K562 (cell line): ENCODE measurements around the gene MTHFS. TPM values are rescaled to one million over a fixed set of nuclear protein-coding genes. Genes with fewer than 3 reads are reported as not detected.
A peak's percentile ranks its signal among the peaks of the same experiment; 100 is the strongest.

Experiments used
- ATAC-seq: fragments of 200-7000 bp; cut with Tn5 transposase; 3 replicates; pipeline ENCODE4 v1.9.1; 2020; ENCODE audit warnings: moderate library complexity
- BruUV-seq: library from RNA; stranded (reverse); fragments of 400-500 nt; replicated peaks from 2 replicates; lab custom pipeline; 2021; lab: Mats Ljungman, UMichigan
- CTCF ChIA-PET: fragments of 300-600 bp; formaldehyde crosslinking; extraction: SDS; loops from one replicate; lab custom pipeline; 2021; ENCODE audit warnings: low intra/inter-chr PET ratio; lab: Yijun Ruan, JAX
- POLR2A ChIA-PET: fragments of 300-600, 350-650 bp; sonication (Branson Sonifier 250); formaldehyde crosslinking; extraction: SDS; loops from one replicate; lab custom pipeline; 2021; ENCODE audit warnings: antibody characterized with exemption, inconsistent platforms; lab: Yijun Ruan, JAX
- DNase-seq, 4 experiments: peaks; one replicate each; pipeline versions ENCODE4 v3.0.0 to v3.0.0-alpha.2; 2011 to 2018; ENCODE audit warnings: low spot score in 3 of 4, mixed read lengths in 3 of 4; ENCODE audit errors: extremely low read depth in 1 of 4
- FAIRE-seq: peaks from 2 replicates; lab custom pipeline; 2011; peaks lifted over from hg19 to GRCh38; lab: Jason Lieb, UNC
- H2AFZ ChIP-seq: 2 replicates; pipeline ENCODE4 v1.6.0; 2011; ENCODE audit warnings: low read depth, low read length, control low read depth, inconsistent platforms
- H3K27ac ChIP-seq: fragments of 200-600 bp; 3 replicates; pipeline ENCODE4 v1.8.0; 2011; ENCODE audit warnings: low read depth, mild to moderate bottlenecking, control low read depth, inconsistent platforms, low read length, moderate library complexity, mixed read lengths; ENCODE audit errors: extremely low read depth
- H3K27me3 ChIP-seq, 2 experiments: fragments of 300-600 bp in 1 of 2; 2 replicates in 1 of 2; 3 replicates in 1 of 2; pipeline versions ENCODE4 v1.6.0 to v1.8.0; 2011; ENCODE audit warnings: inconsistent platforms in 2 of 2, low read length in 2 of 2, mild to moderate bottlenecking in 1 of 2, mixed read lengths in 1 of 2, moderate library complexity in 1 of 2; ENCODE audit not compliant: control insufficient read depth in 2 of 2, insufficient read depth in 2 of 2
- H3K36me3 ChIP-seq: fragments of 300-600 bp; 3 replicates; pipeline ENCODE4 v1.8.0; 2011; ENCODE audit warnings: mild to moderate bottlenecking, low read length, inconsistent platforms; ENCODE audit not compliant: control insufficient read depth, insufficient read depth
- H3K4me1 ChIP-seq, 2 experiments: fragments of 200-600 bp in 1 of 2; replicated peaks in 1 of 2; 2 replicates in 1 of 2; 3 replicates in 1 of 2; pipeline versions ENCODE4 v1.5.1 to v1.8.0; 2011; ENCODE audit warnings: inconsistent platforms in 2 of 2, low read length in 2 of 2, mild to moderate bottlenecking in 1 of 2, mixed read lengths in 1 of 2, moderate library complexity in 1 of 2; ENCODE audit not compliant: control insufficient read depth in 2 of 2, insufficient read depth in 2 of 2
- H3K4me2 ChIP-seq: 2 replicates; pipeline ENCODE4 v1.6.1; 2011; ENCODE audit warnings: low read length, control low read depth, inconsistent platforms, mixed read lengths; ENCODE audit not compliant: insufficient read depth
- H3K4me3 ChIP-seq: fragments of 200-600 bp; sonication (generic), shearing (Covaris generic); 2 replicates; pipeline ENCODE4 v1.5.1; 2016; ENCODE audit warnings: control low read depth, inconsistent platforms
- H3K79me2 ChIP-seq: fragments of 200-600 bp; 3 replicates; pipeline ENCODE4 v1.8.0; 2011; ENCODE audit warnings: low read length, inconsistent platforms; ENCODE audit not compliant: control insufficient read depth, insufficient read depth
- H3K9ac ChIP-seq, 2 experiments: 2 replicates each; pipeline versions ENCODE4 v1.6.0 to v1.6.1; 2011; ENCODE audit warnings: low read depth in 2 of 2, low read length in 2 of 2, control low read depth in 1 of 2, inconsistent platforms in 1 of 2, mild to moderate bottlenecking in 1 of 2, mixed read lengths in 1 of 2; ENCODE audit not compliant: insufficient read depth in 1 of 2
- H3K9me1 ChIP-seq: one replicate; pipeline ENCODE4 v1.6.0; 2011; ENCODE audit warnings: inconsistent platforms, mild to moderate bottlenecking, low read length, moderate library complexity; ENCODE audit not compliant: control insufficient read depth, insufficient read depth
- H3K9me3 ChIP-seq: replicated peaks from 2 replicates; pipeline ENCODE4 v1.5.1; 2011; ENCODE audit warnings: low read depth, low read length, inconsistent platforms; ENCODE audit not compliant: control insufficient read depth, insufficient read depth
- H4K20me1 ChIP-seq: replicated peaks from 2 replicates; pipeline ENCODE4 v1.6.1; 2011; ENCODE audit warnings: low read length, inconsistent platforms, mixed read lengths; ENCODE audit not compliant: control insufficient read depth, insufficient read depth
- CBX1 ChIP-seq: sonication (generic); IDR thresholded peaks from 2 replicates; pipeline ENCODE4 v1.6.1; 2016; ENCODE audit warnings: antibody characterized with exemption, low read depth, mild to moderate bottlenecking
- CBX3 ChIP-seq, 2 experiments: IDR thresholded peaks; 1 replicate in 1 of 2; 2 replicates in 1 of 2; pipeline ENCODE4 v1.6.1; 2012; ENCODE audit warnings: inconsistent platforms in 2 of 2, low read length in 2 of 2, borderline replicate concordance in 1 of 2, control low read depth in 1 of 2
- CBX5 ChIP-seq: IDR thresholded peaks from 2 replicates; pipeline ENCODE4 v1.6.1; 2014; ENCODE audit warnings: low read depth, borderline replicate concordance
- CEBPB ChIP-seq: fragments of 450-650 bp; IDR thresholded peaks from 2 replicates; pipeline ENCODE4 v1.6.1; 2016; ENCODE audit warnings: missing genetic modification characterization, missing compliant biosample characterization
- CSDE1 ChIP-seq, 2 experiments: fragments of 450-650 bp; IDR thresholded peaks; 2 replicates each; pipeline ENCODE4 v1.6.1; 2016; ENCODE audit warnings: mild to moderate bottlenecking in 1 of 2
- MYBL2 ChIP-seq, 2 experiments: fragments of 450-650 bp in 1 of 2; sonication (generic) in 1 of 2; formaldehyde crosslinking in 1 of 2; IDR thresholded peaks; 2 replicates each; pipeline versions ENCODE4 v1.6.1 to v1.8.1; 2017 to 2022; ENCODE audit warnings: borderline replicate concordance in 1 of 2, inconsistent platforms in 1 of 2, low read depth in 1 of 2, mild to moderate bottlenecking in 1 of 2, missing genetic modification reagents in 1 of 2, moderate library complexity in 1 of 2
- TRIM24 ChIP-seq, 2 experiments: fragments of 450-650 bp; IDR thresholded peaks; 2 replicates each; pipeline ENCODE4 v1.6.1; 2016
- TRIM28 ChIP-seq: fragments of 450-650 bp; IDR thresholded peaks from 2 replicates; pipeline ENCODE4 v1.6.1; 2017
- XRCC3 ChIP-seq: fragments of 450-650 bp; IDR thresholded peaks from 2 replicates; pipeline ENCODE4 v1.6.1; 2017; ENCODE audit warnings: mild to moderate bottlenecking, moderate library complexity
- ZNF280A ChIP-seq: fragments of 450-650 bp; IDR thresholded peaks from 2 replicates; pipeline ENCODE4 v1.6.1; 2018; ENCODE audit warnings: mild to moderate bottlenecking, low read depth; ENCODE audit not compliant: partially characterized antibody
- WGBS: fragments of 100-300 bp; shearing (Covaris generic); methylation state at CpG from one replicate; pipeline ENCODE4 v1.1.6; 2016; ENCODE audit warnings: low coverage, mixed read lengths; ENCODE audit not compliant: insufficient coverage; ENCODE audit errors: missing lambda C conversion rate; 5-methylcytosine and 5-hydroxymethylcytosine counted together
- in situ Hi-C: fragments of 300-500 bp; cut with MboI; formaldehyde crosslinking; loops from 4 replicates; pipeline ENCODE4 v1.15.0; 2018; ENCODE audit warnings: inconsistent platforms, mixed read lengths
- intact Hi-C: fragments of 100-400 bp; cut with micrococcal nuclease; formaldehyde crosslinking; loops from 2 replicates; pipeline ENCODE4 v1.14.2; 2022
- polyA plus RNA-seq, 8 experiments: library from polyadenylated mRNA; depleted of rRNA in 4 of 8; stranded (reverse) in 5 of 8; unstranded in 3 of 8; fragments of >200 nt; fragmentation: Nextera tagmentation in 2 of 8; fragmentation: Illumina TruSeq in 1 of 8; extraction: Ambion mirVana in 2 of 8; extraction: Trizol in 1 of 8; gene quantifications; 2 replicates each; pipeline versions ENCODE4 v1.2.1 to v1.2.3, GENCODE V29; 2011 to 2014; ENCODE audit warnings: inconsistent platforms in 1 of 8, missing spikeins in 1 of 8
- total RNA-seq, 7 experiments: library from RNA; depleted of rRNA in 6 of 7; stranded (reverse); fragments of >200 nt in 6 of 7; fragmentation: Illumina TruSeq in 2 of 7; extraction: Trizol in 2 of 7; gene quantifications; 2 replicates each; pipeline versions ENCODE4 v1.2.1 to v1.2.3, GENCODE V29; 2011 to 2021; ENCODE audit warnings: low replicate concordance in 1 of 7

Gene MTHFS
- total and polyA plus RNA-seq, 9 of the 15 experiments (the other 6 are each of a cell fraction or from before 2014, with no cell fraction given) = 17.8 to 79.3 (median 41.7) TPM

- no peak for FAIRE-seq
- peaks cover 33% of the 10 kb centered on the region; the same call in 2 of the 3 replicates for H3K36me3 ChIP-seq
Measured at GRCh38 chr15:79919749-79920511, 23.1 kb upstream of the MTHFS start.

More at GRCh38 chr15:79919749-79920511, 23.1 kb upstream of the MTHFS start:
- Histone ChIP-seq H4K20me1 (no peaks in the 10 kb centered on the region), H3K4me1 (peaks cover 10 to 20% of the 10 kb centered on the region in 2 experiments; a peak in 4 of 5 replicates), H3K27me3 (no peaks in the 10 kb centered on the region)
- ATAC-seq = no peak
- TF ChIP-seq ZNF280A (peak; percentile 97), TRIM24 (IDR thresholded peaks at IDR 0.05) (peak in 1 of 2 experiments; percentile 42; a peak in 1 of 4 replicates), CEBPB (tag) (no peak), CBX5 (peak; percentile 96), CBX3 (IDR thresholded peaks at IDR 0.05; ENCODE audit: borderline replicate concordance in 1 of 2, low read length in 2 of 2) (peak in 1 of 2 experiments; percentile 99; a peak in 2 of 3 replicates), XRCC3 (0 out of 2 replicates have a peak, but pooled peaks have one; percentile 80), MYBL2 (IDR thresholded peaks at IDR 0.05; ENCODE audit: low read depth) (no peak), MYBL2 (CRISPR knock-in tag; IDR thresholded peaks at IDR 0.05; ENCODE audit: borderline replicate concordance) (no peak), CSDE1 (IDR thresholded peaks at IDR 0.05) (no peak), CBX1 (peak; percentile 84; the same call in 1 of the 2 replicates), TRIM28 (peak; percentile 90)
- TF ChIP-seq, all 486 proteins: peak for 7
- ChIA-PET POLR2A (interaction anchor here (1.2 kb wide), 1 partner anchor 10 kb away, joined by 3 read pairs; no protein-coding TSS in a partner anchor), CTCF (no interaction called here)
- no TSS peak for BruUV-seq
- intact Hi-C loops = loop anchor here (5.0 kb wide), 1 partner anchor 72 kb away; no protein-coding TSS in a partner anchor
- no peak overlapping the region for H3K4me2 ChIP-seq
- no peak overlapping the region for H3K27ac ChIP-seq
- in situ Hi-C loops = no loop called here
- H3K79me2 ChIP-seq = peaks cover 38% of the 10 kb centered on the region
- H2AFZ ChIP-seq = no peak overlapping the region
- no peak for DNase-seq
- H3K4me3 ChIP-seq = no peak overlapping the region
- H3K9me1 ChIP-seq = no peaks in the 10 kb centered on the region
- 100% methylated on average over 4 of the region's 12 CpGs for WGBS
- H3K9ac ChIP-seq = no peak overlapping the region
- peaks cover 51% of the 10 kb centered on the region for H3K9me3 ChIP-seq
